ENCODE measurements around the gene NPHS1.

NPHS1 gene

GRCh38 chr19:35786299-35787160 is 65.8 kb downstream of the NPHS1 start:
- DNase-seq, result no peak

- DNase-seq, result no peak
These were observed 67.0 kb downstream of the NPHS1 start for GRCh38 chr19:35785339-35785627.

- no peak for DNase-seq
These were observed 67.6 kb downstream of the NPHS1 start for GRCh38 chr19:35784503-35785338.

- no peak for DNase-seq
These were observed 68.6 kb downstream of the NPHS1 start for GRCh38 chr19:35783469-35784434.

GRCh38 chr19:35782589-35782988 is 69.7 kb downstream of the NPHS1 start:
- no peak for DNase-seq

GRCh38 chr19:35781650-35782049 is 70.7 kb downstream of the NPHS1 start:
- no peak for DNase-seq

GRCh38 chr19:35780717-35781116 is 71.6 kb downstream of the NPHS1 start:
- no peak for DNase-seq

GRCh38 chr19:35780058-35780457 is 72.2 kb downstream of the NPHS1 start:
- DNase-seq, result no peak

GRCh38 chr19:35779033-35779432 is 73.3 kb downstream of the NPHS1 start:
- no peak for DNase-seq

- no peak for DNase-seq
These were observed 74.3 kb downstream of the NPHS1 start for GRCh38 chr19:35777961-35778360.

GRCh38 chr19:35777086-35777841 is 75.0 kb downstream of the NPHS1 start:
- DNase-seq, result no peak

GRCh38 chr19:35776102-35776788 is 76.1 kb downstream of the NPHS1 start:
- no peak for DNase-seq

Measured in activated naive CD4-positive, alpha-beta T cell treated with anti-CD3 and anti-CD28 coated beads, Interleukin-2, amount 50 U/mL, for 16 hours (primary cell).